ENCODE results near the gene HLA-DMA. TPM values are rescaled to one million over a fixed set of nuclear protein-coding genes. Genes with fewer than 3 reads are reported as not detected.
A peak's percentile ranks its signal among the peaks of the same experiment; 100 is the strongest.

Gene HLA-DMA
- total and polyA plus RNA-seq, 2 of the 13 experiments (the other 11 are each of a cell fraction or from before 2014, with no cell fraction given): 0.70 to 0.71 TPM

- TF ChIP-seq ZBTB39 (CRISPR knock-in tag; IDR thresholded peaks at IDR 0.05) (no peak), ZNF615 (CRISPR knock-in tag; IDR thresholded peaks at IDR 0.05; ENCODE audit: borderline replicate concordance) (no peak), ZEB1 (IDR thresholded peaks at IDR 0.05; ENCODE audit: insufficient replicate concordance, low read depth) (no peak), MIER2 (CRISPR knock-in tag; IDR thresholded peaks at IDR 0.05) (no peak), NCOR1 (IDR thresholded peaks at IDR 0.05; ENCODE audit: borderline replicate concordance, low read length) (no peak), ZNF543 (CRISPR knock-in tag; IDR thresholded peaks at IDR 0.05) (no peak), ZFP82 (CRISPR knock-in tag; IDR thresholded peaks at IDR 0.05; ENCODE audit: borderline replicate concordance) (no peak; the same call in 1 of the 2 replicates), ZNF124 (CRISPR knock-in tag; IDR thresholded peaks at IDR 0.05) (0 out of 2 replicates have a peak, but pooled peaks have one; percentile 19), ZNF773 (CRISPR knock-in tag; IDR thresholded peaks at IDR 0.05; ENCODE audit: borderline replicate concordance) (no peak), SMAD1 (CRISPR knock-in tag; IDR thresholded peaks at IDR 0.05; ENCODE audit: borderline replicate concordance, low read depth) (no peak), GATA4 (IDR thresholded peaks at IDR 0.05; ENCODE audit: borderline replicate concordance, low read depth) (no peak; the same call in 1 of the 2 replicates), STAG1 (CRISPR knock-in tag; IDR thresholded peaks at IDR 0.05) (no peak), MXD3 (CRISPR knock-in tag; IDR thresholded peaks at IDR 0.05) (no peak), ZNF513 (CRISPR knock-in tag; conservative IDR thresholded peaks at IDR 0.05) (no peak), DZIP1 (CRISPR knock-in tag; IDR thresholded peaks at IDR 0.05) (no peak), TERF1 (CRISPR knock-in tag; IDR thresholded peaks at IDR 0.05) (no peak), ARID2 (CRISPR knock-in tag; IDR thresholded peaks at IDR 0.05; ENCODE audit: borderline replicate concordance) (no peak), ZNF607 (CRISPR knock-in tag; IDR thresholded peaks at IDR 0.05; ENCODE audit: borderline replicate concordance) (0 out of 2 replicates have a peak, but pooled peaks have one; percentile 36), HDAC6 (IDR thresholded peaks at IDR 0.05; ENCODE audit: low read depth, low read length) (no peak), MAF1 (CRISPR knock-in tag; IDR thresholded peaks at IDR 0.05; ENCODE audit: borderline replicate concordance) (no peak), ZBTB20 (CRISPR knock-in tag; IDR thresholded peaks at IDR 0.05; ENCODE audit: borderline replicate concordance, low read depth) (0 out of 2 replicates have a peak, but pooled peaks have one; percentile 7)
Measured at GRCh38 chr6:32970413-32971241, 17.7 kb upstream of the HLA-DMA start (continued).
